ENCODE data around the gene UBE2C.
A peak's percentile ranks its signal among the peaks of the same experiment; 100 is the strongest.
"Not testable (repeated sequence)": the region's sequence is repeated elsewhere in the genome, so short reads cannot be mapped to it uniquely, and the experiment has no call there.

Gene UBE2C

DNA sequence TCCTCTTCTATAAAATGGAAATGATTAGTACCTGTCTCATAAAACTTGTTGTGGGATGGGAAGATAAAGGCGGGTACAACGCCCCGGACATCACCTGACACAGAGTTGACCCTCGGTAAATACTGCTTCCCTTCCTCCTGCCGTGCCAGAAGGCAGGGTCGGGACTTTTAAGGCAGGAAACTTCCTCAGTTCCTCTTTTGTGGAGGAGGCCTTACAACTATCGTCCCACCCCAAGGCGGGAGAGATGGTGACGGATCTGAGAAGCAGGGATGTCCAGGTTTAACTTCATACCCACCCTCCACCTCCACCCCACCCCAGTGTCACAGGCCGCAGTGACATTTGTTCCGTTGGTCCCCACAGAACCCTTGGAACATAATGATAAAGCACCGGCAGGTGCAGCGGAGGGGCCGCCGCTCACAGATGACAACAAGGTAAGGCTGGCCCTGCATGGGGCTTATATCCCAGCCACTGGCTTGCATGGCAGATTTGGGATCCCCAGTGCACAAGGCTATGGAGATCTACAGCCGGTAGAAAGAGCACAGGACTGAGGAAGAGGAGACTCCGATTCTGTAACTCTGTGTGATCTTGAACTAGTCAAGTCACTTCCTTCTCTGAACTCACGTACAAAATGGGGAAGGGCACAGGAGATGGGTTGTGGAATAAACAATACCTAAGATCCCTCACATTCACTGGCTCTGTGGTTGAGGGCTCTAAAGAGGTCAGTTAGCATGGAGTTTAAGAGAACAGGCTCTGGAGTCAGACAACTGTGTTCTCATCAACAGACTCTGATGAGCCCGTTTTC, 19.9 kb upstream of the UBE2C start:
- no peak for TF ChIP-seq CTCF (IDR thresholded peaks at IDR 0.05; ENCODE audit: low read depth, low read length, missing control alignments)
- Histone ChIP-seq H3K27ac (peak overlapping the region; percentile 73), H3K27me3 (replicated peaks) (no peaks in the 10 kb centered on the region), H3K36me3 (replicated peaks) (peaks cover 33% of the 10 kb centered on the region), H3K4me3 (ENCODE audit: low read depth, low read length) (peak overlapping the region; percentile 89)
- no peak for DNase-seq
- in situ Hi-C loops (cut with HindIII; ENCODE audit: low pct_ligation_motif_present, low sequenced_read_pairs): no loop called here

- H3K36me3 ChIP-seq (replicated peaks): peaks cover 41% of the 10 kb centered on the region
- no peak overlapping the region for H3K4me3 ChIP-seq (ENCODE audit: low read depth, low read length)
- DNase-seq: no peak
- no peak overlapping the region for H3K27ac ChIP-seq
- no peaks in the 10 kb centered on the region for H3K27me3 ChIP-seq (replicated peaks)
- in situ Hi-C loops (cut with HindIII; ENCODE audit: low pct_ligation_motif_present, low sequenced_read_pairs): no loop called here
- no peak for TF ChIP-seq CTCF (IDR thresholded peaks at IDR 0.05; ENCODE audit: low read depth, low read length, missing control alignments)
These were observed 15.9 kb upstream of the UBE2C start for GRCh38 chr20:45796337-45797065.

DNA sequence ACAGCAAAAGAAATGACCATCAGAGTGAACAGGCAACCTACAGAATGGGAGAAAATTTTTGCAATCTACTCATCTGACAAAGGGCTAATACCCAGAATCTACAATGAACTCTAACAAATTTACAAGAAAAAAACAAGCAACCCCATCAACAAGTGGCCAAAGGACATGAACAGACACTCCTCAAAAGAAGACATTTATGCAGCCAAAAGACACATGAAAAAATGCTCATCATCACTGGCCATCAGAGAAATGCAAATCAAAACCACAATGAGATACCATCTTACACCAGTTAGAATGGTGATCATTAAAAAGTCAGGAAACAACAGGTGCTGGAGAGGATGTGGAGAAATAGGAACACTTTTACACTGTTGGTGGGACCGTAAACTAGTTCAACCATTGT, 14.9 kb upstream of the UBE2C start:
- DNase-seq; H3K27me3 ChIP-seq (replicated peaks); H3K4me3 ChIP-seq (ENCODE audit: low read depth, low read length); H3K27ac ChIP-seq; in situ Hi-C loops (cut with HindIII; ENCODE audit: low pct_ligation_motif_present, low sequenced_read_pairs): not testable (repeated sequence)
- peaks cover 47% of the 10 kb centered on the region for H3K36me3 ChIP-seq (replicated peaks)

DNA sequence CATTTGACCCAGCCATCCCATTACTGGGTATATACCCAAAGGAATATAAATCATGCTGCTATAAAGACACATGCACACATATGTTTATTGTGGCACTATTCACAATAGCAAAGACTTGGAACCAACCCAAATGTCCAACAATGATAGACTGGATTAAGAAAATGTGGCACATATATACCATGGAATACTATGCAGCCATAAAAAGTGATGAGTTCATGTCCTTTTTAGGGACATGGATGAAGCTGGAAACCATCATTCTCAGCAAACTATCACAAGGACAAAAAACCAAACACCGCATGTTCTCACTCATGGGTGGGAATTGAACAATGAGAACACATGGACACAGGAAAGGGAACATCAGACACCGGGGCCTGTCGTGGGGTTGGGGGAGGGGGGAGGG, 14.5 kb upstream of the UBE2C start:
- DNase-seq; in situ Hi-C loops (cut with HindIII; ENCODE audit: low pct_ligation_motif_present, low sequenced_read_pairs); H3K27ac ChIP-seq; H3K4me3 ChIP-seq (ENCODE audit: low read depth, low read length); H3K27me3 ChIP-seq (replicated peaks): not testable (repeated sequence)
- H3K36me3 ChIP-seq (replicated peaks): peaks cover 52% of the 10 kb centered on the region

GRCh38 chr20:45798935-45799642, 13.4 kb upstream of the UBE2C start:
- peak; percentile 83 for TF ChIP-seq CTCF (IDR thresholded peaks at IDR 0.05; ENCODE audit: low read depth, low read length, missing control alignments)
- Histone ChIP-seq H3K36me3 (replicated peaks) (peaks cover 59% of the 10 kb centered on the region), H3K27me3 (replicated peaks) (no peaks in the 10 kb centered on the region), H3K27ac (no peak overlapping the region), H3K4me3 (ENCODE audit: low read depth, low read length) (no peak overlapping the region)
- DNase-seq: peak; percentile 53
- in situ Hi-C loops (cut with HindIII; ENCODE audit: low pct_ligation_motif_present, low sequenced_read_pairs): no loop called here

GRCh38 chr20:45801851-45802250, 10.6 kb upstream of the UBE2C start:
- in situ Hi-C loops (cut with HindIII; ENCODE audit: low pct_ligation_motif_present, low sequenced_read_pairs): no loop called here
- Histone ChIP-seq H3K36me3 (replicated peaks) (peaks cover 51% of the 10 kb centered on the region), H3K4me3 (ENCODE audit: low read depth, low read length) (no peak overlapping the region), H3K27ac (no peak overlapping the region), H3K27me3 (replicated peaks) (no peaks in the 10 kb centered on the region)
- TF ChIP-seq CTCF (IDR thresholded peaks at IDR 0.05; ENCODE audit: low read depth, low read length, missing control alignments): no peak
- no peak for DNase-seq
